ENCODE measurements around the gene GABRA1. TPM values are rescaled to one million over a fixed set of nuclear protein-coding genes. Genes with fewer than 3 reads are reported as not detected.

The GABRA1 gene
- total RNA-seq, 6 experiments from 2014 or later = not detected

DNA sequence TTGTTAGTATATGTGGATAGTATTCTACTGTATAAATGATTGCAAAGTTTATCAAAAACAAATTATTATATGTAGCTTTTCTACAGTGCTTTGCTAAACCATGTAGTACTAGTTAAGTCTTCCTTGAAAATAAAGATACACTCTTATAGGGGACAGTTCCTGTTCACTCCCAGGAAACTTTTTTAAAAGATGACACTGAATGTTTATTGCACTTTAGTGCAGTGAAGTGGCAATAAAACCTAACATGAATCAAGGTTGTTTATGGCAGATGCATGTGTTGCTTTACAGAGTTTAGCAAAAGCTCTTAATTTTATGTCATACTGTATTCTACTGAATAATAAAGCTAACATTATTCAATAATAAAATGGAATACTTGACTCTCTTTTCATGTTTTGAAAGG, 51.7 kb downstream of the GABRA1 start:
- Histone ChIP-seq H3K36me3 (no peaks in the 10 kb centered on the region), H3K4me3 (no peak overlapping the region), H3K27me3 (no peaks in the 10 kb centered on the region), H3K4me1 (no peaks in the 10 kb centered on the region), H3K27ac (no peak overlapping the region), H3K9me3 (no peaks in the 10 kb centered on the region)
- DNase-seq (no peak), ATAC-seq (no peak)
- TF ChIP-seq POLR2A (IDR thresholded peaks at IDR 0.05) = no peak
- TF ChIP-seq, protein P1, sequence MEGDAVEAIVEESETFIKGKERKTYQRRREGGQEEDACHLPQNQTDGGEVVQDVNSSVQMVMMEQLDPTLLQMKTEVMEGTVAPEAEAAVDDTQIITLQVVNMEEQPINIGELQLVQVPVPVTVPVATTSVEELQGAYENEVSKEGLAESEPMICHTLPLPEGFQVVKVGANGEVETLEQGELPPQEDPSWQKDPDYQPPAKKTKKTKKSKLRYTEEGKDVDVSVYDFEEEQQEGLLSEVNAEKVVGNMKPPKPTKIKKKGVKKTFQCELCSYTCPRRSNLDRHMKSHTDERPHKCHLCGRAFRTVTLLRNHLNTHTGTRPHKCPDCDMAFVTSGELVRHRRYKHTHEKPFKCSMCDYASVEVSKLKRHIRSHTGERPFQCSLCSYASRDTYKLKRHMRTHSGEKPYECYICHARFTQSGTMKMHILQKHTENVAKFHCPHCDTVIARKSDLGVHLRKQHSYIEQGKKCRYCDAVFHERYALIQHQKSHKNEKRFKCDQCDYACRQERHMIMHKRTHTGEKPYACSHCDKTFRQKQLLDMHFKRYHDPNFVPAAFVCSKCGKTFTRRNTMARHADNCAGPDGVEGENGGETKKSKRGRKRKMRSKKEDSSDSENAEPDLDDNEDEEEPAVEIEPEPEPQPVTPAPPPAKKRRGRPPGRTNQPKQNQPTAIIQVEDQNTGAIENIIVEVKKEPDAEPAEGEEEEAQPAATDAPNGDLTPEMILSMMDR (IDR thresholded peaks at IDR 0.05) = no peak
- intact Hi-C loops (cut with DNase I) = no loop called here

DNA sequence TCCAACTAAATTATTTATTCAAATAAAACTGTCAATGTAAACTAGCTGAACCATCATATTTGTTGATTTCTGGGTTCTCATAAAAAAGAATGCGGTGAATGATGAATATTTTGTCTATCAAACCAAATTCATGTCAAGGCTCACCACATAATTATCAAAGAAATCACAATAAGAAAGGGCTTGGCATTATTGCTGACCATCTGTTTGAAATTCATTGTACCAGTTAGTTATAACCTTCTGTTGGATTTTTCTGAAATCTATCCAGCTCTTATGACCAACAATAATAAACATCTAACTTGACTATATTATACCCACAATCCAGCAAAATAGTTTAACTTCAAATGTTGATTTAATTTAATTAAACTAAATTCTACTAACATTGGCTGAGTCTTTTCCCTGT, 53.1 kb downstream of the GABRA1 start:
- Histone ChIP-seq H3K4me1 (no peaks in the 10 kb centered on the region), H3K4me3 (no peak overlapping the region), H3K36me3 (no peaks in the 10 kb centered on the region), H3K9me3 (no peaks in the 10 kb centered on the region), H3K27ac (no peak overlapping the region), H3K27me3 (no peaks in the 10 kb centered on the region)
- 31% methylated on average over 1 of the region's 1 CpG for WGBS (ENCODE audit: insufficient coverage, low coverage, low lambda C conversion rate, missing lambda C conversion rate)
- intact Hi-C loops (cut with DNase I) = no loop called here
- no peak for ATAC-seq
- no peak for DNase-seq
- TF ChIP-seq POLR2A (IDR thresholded peaks at IDR 0.05) = no peak
- TF ChIP-seq, protein P1 (IDR thresholded peaks at IDR 0.05) = no peak

DNA sequence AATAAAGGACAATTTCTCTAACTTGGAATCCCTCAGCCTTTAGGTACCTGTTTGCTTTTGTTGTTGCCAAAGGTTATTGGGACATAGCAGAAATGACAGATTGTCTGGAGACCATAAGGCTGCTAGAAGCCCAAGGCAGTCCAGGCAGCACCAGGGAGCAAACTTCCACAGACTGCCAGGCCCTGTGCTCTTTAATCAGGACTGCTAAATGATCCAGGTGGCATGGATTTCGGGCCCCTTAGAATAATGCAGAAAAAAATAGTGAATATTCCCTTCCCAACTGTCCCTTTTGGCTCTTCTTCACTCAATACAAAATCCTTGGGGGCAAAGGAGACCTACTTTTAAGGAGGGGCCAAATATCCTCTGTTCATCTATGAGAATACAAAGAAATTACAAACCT, 73.9 kb downstream of the GABRA1 start:
- Histone ChIP-seq H3K4me3 (no peak overlapping the region), H3K36me3 (no peaks in the 10 kb centered on the region), H3K27me3 (no peaks in the 10 kb centered on the region), H3K9me3 (no peaks in the 10 kb centered on the region), H3K4me1 (no peaks in the 10 kb centered on the region), H3K27ac (no peak overlapping the region)
- ATAC-seq (no peak), DNase-seq (no peak)
- intact Hi-C loops (cut with DNase I) = no loop called here
- 17% methylated on average over 1 of the region's 1 CpG for WGBS (ENCODE audit: insufficient coverage, low coverage, low lambda C conversion rate, missing lambda C conversion rate)
- TF ChIP-seq POLR2A (IDR thresholded peaks at IDR 0.05) = no peak
- TF ChIP-seq, protein P1 (IDR thresholded peaks at IDR 0.05) = no peak

DNA sequence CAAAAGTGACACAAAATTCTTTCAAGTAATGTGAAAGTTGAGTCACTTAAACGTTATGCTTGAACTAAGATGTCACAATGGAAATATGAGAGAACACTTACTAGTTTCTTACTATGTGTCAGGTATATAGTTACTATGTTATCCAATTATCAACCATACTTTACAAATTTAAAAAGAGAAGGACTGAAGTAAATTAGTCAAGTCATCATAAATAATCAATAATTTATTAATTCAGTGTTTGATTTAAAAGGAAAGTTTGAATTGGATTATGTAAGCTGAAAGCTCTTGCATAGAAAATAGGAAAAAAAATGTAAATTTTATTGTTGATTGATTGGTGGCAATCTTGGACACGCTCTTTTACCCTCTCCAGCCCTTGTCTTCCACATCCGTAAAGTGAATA, 76.3 kb downstream of the GABRA1 start:
- intact Hi-C loops (cut with DNase I) = no loop called here
- Histone ChIP-seq H3K9me3 (no peaks in the 10 kb centered on the region), H3K27ac (no peak overlapping the region), H3K36me3 (no peaks in the 10 kb centered on the region), H3K4me1 (no peaks in the 10 kb centered on the region), H3K27me3 (no peaks in the 10 kb centered on the region), H3K4me3 (no peak overlapping the region)
- DNase-seq (no peak), ATAC-seq (no peak)
- no peak for TF ChIP-seq POLR2A (IDR thresholded peaks at IDR 0.05)
- TF ChIP-seq, protein P1 (IDR thresholded peaks at IDR 0.05) = no peak
- 52% methylated on average over 3 of the region's 3 CpGs for WGBS (ENCODE audit: insufficient coverage, low coverage, low lambda C conversion rate, missing lambda C conversion rate)

DNA sequence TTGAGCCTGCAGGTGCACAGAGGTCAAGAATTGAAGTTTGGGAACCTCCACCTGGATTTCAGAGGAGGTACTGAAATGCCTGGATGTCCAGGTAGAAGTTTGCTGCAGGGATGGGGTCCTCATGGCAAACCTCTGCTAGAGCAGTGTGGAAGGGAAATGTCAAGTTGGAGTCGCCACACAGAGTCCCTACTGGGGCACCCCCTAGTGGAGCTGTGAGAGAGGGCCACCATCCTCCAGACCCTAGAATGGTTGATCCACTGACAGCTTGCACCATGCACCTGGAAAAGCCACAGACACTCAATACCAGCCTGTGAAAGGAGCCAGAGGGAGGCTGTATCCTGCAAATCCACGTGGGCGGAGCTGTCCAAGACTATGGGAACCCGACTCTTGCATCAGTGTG, 78.0 kb downstream of the GABRA1 start:
- intact Hi-C loops (cut with DNase I) = no loop called here
- no peak for TF ChIP-seq POLR2A (IDR thresholded peaks at IDR 0.05)
- TF ChIP-seq, protein P1 (IDR thresholded peaks at IDR 0.05) = no peak
- WGBS (ENCODE audit: insufficient coverage, low coverage, low lambda C conversion rate, missing lambda C conversion rate) = 63% methylated on average over 3 of the region's 4 CpGs
- no peak for ATAC-seq
- H3K27ac ChIP-seq = no peak overlapping the region
- no peaks in the 10 kb centered on the region for H3K4me1 ChIP-seq
- no peak for DNase-seq
- H3K4me3 ChIP-seq = no peak overlapping the region
- no peaks in the 10 kb centered on the region for H3K36me3 ChIP-seq
- no peaks in the 10 kb centered on the region for H3K27me3 ChIP-seq
- no peaks in the 10 kb centered on the region for H3K9me3 ChIP-seq

Measured in right lobe of liver (tissue), 6 donors.